ENCODE results near the gene ZC3H12A. TPM values are rescaled to one million over a fixed set of nuclear protein-coding genes. Genes with fewer than 3 reads are reported as not detected.

The ZC3H12A gene
- total and polyA plus RNA-seq, 2 experiments from 2014 or later = 9.0 to 9.3 TPM

DNA sequence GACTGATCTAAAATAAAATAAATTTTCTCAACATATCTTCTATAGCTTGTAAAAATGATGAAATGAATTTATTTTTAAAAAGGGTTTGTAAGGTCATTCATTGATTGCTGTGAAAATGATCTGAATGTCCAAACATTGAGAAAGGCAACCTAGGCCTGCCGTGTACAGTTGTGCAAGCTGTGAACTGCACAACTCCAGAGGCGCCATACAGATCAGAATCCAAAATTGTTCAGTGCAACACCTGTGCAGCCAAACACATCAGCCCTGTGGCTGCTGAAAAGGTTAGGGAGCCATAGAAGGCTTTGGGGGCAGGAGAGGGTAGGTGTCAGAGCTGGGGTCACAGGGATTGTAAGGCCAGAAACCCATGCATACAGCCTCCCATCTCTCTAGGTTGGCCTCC is 9.9 kb upstream of the ZC3H12A start (continued):
- TF ChIP-seq ETS1 (IDR thresholded peaks at IDR 0.05) (no peak), JUNB (IDR thresholded peaks at IDR 0.05; ENCODE audit: unreplicated experiment) (no peak), POLR2AphosphoS5 (IDR thresholded peaks at IDR 0.05; ENCODE audit: low read depth) (no peak), NANOG (IDR thresholded peaks at IDR 0.05; ENCODE audit: borderline replicate concordance) (no peak), EZH2phosphoT487 (IDR thresholded peaks at IDR 0.05; ENCODE audit: unreplicated experiment) (no peak)
- TF ChIP-seq, protein P1, sequence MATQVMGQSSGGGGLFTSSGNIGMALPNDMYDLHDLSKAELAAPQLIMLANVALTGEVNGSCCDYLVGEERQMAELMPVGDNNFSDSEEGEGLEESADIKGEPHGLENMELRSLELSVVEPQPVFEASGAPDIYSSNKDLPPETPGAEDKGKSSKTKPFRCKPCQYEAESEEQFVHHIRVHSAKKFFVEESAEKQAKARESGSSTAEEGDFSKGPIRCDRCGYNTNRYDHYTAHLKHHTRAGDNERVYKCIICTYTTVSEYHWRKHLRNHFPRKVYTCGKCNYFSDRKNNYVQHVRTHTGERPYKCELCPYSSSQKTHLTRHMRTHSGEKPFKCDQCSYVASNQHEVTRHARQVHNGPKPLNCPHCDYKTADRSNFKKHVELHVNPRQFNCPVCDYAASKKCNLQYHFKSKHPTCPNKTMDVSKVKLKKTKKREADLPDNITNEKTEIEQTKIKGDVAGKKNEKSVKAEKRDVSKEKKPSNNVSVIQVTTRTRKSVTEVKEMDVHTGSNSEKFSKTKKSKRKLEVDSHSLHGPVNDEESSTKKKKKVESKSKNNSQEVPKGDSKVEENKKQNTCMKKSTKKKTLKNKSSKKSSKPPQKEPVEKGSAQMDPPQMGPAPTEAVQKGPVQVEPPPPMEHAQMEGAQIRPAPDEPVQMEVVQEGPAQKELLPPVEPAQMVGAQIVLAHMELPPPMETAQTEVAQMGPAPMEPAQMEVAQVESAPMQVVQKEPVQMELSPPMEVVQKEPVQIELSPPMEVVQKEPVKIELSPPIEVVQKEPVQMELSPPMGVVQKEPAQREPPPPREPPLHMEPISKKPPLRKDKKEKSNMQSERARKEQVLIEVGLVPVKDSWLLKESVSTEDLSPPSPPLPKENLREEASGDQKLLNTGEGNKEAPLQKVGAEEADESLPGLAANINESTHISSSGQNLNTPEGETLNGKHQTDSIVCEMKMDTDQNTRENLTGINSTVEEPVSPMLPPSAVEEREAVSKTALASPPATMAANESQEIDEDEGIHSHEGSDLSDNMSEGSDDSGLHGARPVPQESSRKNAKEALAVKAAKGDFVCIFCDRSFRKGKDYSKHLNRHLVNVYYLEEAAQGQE (IDR thresholded peaks at IDR 0.05; ENCODE audit: unreplicated experiment) = no peak

DNA sequence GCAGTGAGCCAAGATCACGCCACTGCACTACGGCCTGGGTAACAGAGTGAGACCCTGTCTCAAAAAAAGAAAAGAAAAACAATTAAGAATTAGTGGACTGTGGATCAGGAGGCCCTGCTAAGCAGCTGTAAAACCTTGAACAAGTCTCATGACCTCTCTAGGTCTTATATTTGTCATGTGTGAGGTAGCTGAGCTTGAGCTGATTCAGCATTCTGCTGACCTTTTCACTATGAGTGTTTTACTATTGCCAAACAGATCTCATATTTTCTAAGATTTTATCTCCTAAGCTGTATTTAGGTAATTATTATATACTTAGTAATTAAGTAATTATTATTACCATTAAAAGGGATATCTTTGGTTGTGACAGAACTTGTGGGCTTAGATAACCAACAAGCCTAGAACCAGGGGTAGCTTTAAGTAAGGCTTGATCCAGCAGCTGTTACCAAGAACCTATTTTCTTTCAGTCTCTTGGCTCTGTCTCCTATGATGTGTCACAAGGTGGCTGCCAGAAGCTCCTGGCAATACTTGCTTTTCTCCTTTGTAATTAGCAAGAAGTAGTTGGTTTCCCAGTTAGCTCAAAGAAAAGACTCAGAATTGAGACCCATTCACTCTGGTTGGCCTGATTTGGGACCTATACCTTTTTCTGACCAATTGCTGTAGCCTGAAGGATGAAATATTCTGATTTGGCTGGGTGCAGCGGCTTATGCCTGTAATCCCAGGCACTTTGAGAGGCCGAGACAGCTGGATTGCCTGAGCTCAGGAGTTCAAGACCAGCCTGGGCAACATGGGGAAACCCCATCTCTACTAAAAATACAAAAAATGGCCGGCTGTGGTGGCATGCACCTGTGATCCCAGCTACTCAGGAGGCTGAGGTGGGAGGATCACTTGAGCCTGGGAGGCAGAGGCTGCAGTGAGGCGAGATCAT is 8.5 kb upstream of the ZC3H12A start:
- ATAC-seq (no peak), DNase-seq (ENCODE audit: low spot score) (no peak)
- Histone ChIP-seq H3K4me1 (ENCODE audit: insufficient read depth) (no peaks in the 10 kb centered on the region), H3K27me3 (ENCODE audit: insufficient read depth) (no peaks in the 10 kb centered on the region), H3K36me3 (ENCODE audit: insufficient read depth) (no peaks in the 10 kb centered on the region), H2AFZ (no peak overlapping the region), H4K20me1 (replicated peaks; ENCODE audit: insufficient read depth) (no peaks in the 10 kb centered on the region), H3K4me3 (no peak overlapping the region), H3F3A (replicated peaks; ENCODE audit: low read depth) (no peaks in the 10 kb centered on the region), H3K4me2 (no peak overlapping the region), H3K9me2 (ENCODE audit: insufficient read depth) (no peaks in the 10 kb centered on the region), H3K27ac (ENCODE audit: low read depth) (no peak overlapping the region), H3K79me2 (replicated peaks; ENCODE audit: insufficient read depth) (no peaks in the 10 kb centered on the region)
- Mint-ChIP-seq H3K36me3 (ENCODE audit: low read depth) (no peaks in the 10 kb centered on the region), H3K4me1 (no peaks in the 10 kb centered on the region), H3K4me3 (no peak overlapping the region), H3K9me3 (no peaks in the 10 kb centered on the region), H3K27ac (no peak overlapping the region), H3K27me3 (ENCODE audit: insufficient read depth, low read depth, poor library complexity) (peaks cover 2% of the 10 kb centered on the region)
- no peak for TF ChIP-seq ZNF462 (CRISPR knock-in tag; IDR thresholded peaks at IDR 0.05)
- TF ChIP-seq STAT1 (IDR thresholded peaks at IDR 0.05; ENCODE audit: unreplicated experiment) = no peak
- TF ChIP-seq, protein P1 (IDR thresholded peaks at IDR 0.05; ENCODE audit: unreplicated experiment) = no peak
- no peak for TF ChIP-seq ZNF114 (CRISPR knock-in tag; IDR thresholded peaks at IDR 0.05)

All from GM23338 (cell line).